Glomerular endothelial cell (primary cell): ENCODE measurements around the gene RPH3AL. TPM values are rescaled to one million over a fixed set of nuclear protein-coding genes. Genes with fewer than 3 reads are reported as not detected.
"Not testable (repeated sequence)": the region's sequence is repeated elsewhere in the genome, so short reads cannot be mapped to it uniquely, and the experiment has no call there.

Experiments used
- DNase-seq: peaks from one replicate; pipeline ENCODE4 v3.0.0-alpha.2; 2011; ENCODE audit warnings: low read depth, low spot score; ENCODE audit errors: extremely low read depth
- total RNA-seq: library from RNA; depleted of rRNA; stranded (reverse); fragments of >200 nt; gene quantifications from 2 replicates; pipeline ENCODE4 v1.2.3, GENCODE V29; 2015

RPH3AL gene
- total RNA-seq, 1 donor from 2014 or later, result 18.7 TPM

- DNase-seq, result no peak
Observed at GRCh38 chr17:283911-284675, 68.5 kb downstream of the RPH3AL start.

- no peak for DNase-seq
Observed at GRCh38 chr17:282912-283882, 69.4 kb downstream of the RPH3AL start.

- no peak for DNase-seq
Observed at GRCh38 chr17:282000-282911, 70.4 kb downstream of the RPH3AL start.

GRCh38 chr17:281365-281999 is 71.1 kb downstream of the RPH3AL start:
- no peak for DNase-seq

- DNase-seq, result no peak
Observed at GRCh38 chr17:280901-281300, 71.7 kb downstream of the RPH3AL start.

GRCh38 chr17:280216-280615 is 72.4 kb downstream of the RPH3AL start:
- no peak for DNase-seq

- no peak for DNase-seq
Observed at GRCh38 chr17:279776-280175, 72.8 kb downstream of the RPH3AL start.

- DNase-seq, result no peak
Observed at GRCh38 chr17:279331-279730, 73.3 kb downstream of the RPH3AL start.

- DNase-seq, result no peak
Observed at GRCh38 chr17:278676-279059, 73.9 kb downstream of the RPH3AL start.

GRCh38 chr17:278055-278675 is 74.4 kb downstream of the RPH3AL start:
- no peak for DNase-seq

- DNase-seq, result no peak
Observed at GRCh38 chr17:274902-275301, 77.7 kb downstream of the RPH3AL start.

- no peak for DNase-seq
Observed at GRCh38 chr17:273981-274832, 78.4 kb downstream of the RPH3AL start.

GRCh38 chr17:272856-273255 is 79.8 kb downstream of the RPH3AL start:
- DNase-seq, result not testable (repeated sequence)

GRCh38 chr17:271928-272623 is 80.5 kb downstream of the RPH3AL start:
- not testable (repeated sequence) for DNase-seq

GRCh38 chr17:269616-270514 is 82.7 kb downstream of the RPH3AL start:
- DNase-seq, result no peak

- DNase-seq, result no peak
Observed at GRCh38 chr17:266701-267667, 85.6 kb downstream of the RPH3AL start.
